Skeletal muscle tissue (tissue), 4 donors: Measurements from ENCODE around the gene CPLX1. TPM values are rescaled to one million over a fixed set of nuclear protein-coding genes. Genes with fewer than 3 reads are reported as not detected.

Experiments
- H3K27ac ChIP-seq: one replicate; pipeline ENCODE4 v1.7.0; 2013; ENCODE audit warnings: mild to moderate bottlenecking, low read depth, low read length, inconsistent platforms
- H3K27me3 ChIP-seq, 3 donors: one replicate each; pipeline ENCODE4 v1.7.0; 2013; ENCODE audit warnings: low read length in 3 of 3; ENCODE audit not compliant: control insufficient read depth in 3 of 3, insufficient read depth in 3 of 3
- H3K36me3 ChIP-seq, 3 donors: one replicate each; pipeline ENCODE4 v1.7.0; 2013; ENCODE audit warnings: low read length in 3 of 3; ENCODE audit not compliant: control insufficient read depth in 3 of 3, insufficient read depth in 3 of 3
- H3K4me1 ChIP-seq, 3 donors: one replicate each; pipeline ENCODE4 v1.7.0; 2013; ENCODE audit warnings: low read length in 3 of 3, mild to moderate bottlenecking in 3 of 3; ENCODE audit not compliant: control insufficient read depth in 3 of 3, insufficient read depth in 3 of 3
- H3K4me3 ChIP-seq, 3 donors: one replicate each; pipeline ENCODE4 v1.7.0; 2013; ENCODE audit warnings: low read length in 3 of 3
- H3K9ac ChIP-seq, 3 donors: one replicate each; pipeline ENCODE4 v1.7.0; 2013; ENCODE audit warnings: low read length in 3 of 3, mild to moderate bottlenecking in 3 of 3, moderate library complexity in 2 of 3, low read depth in 1 of 3
- H3K9me3 ChIP-seq, 3 donors: one replicate each; pipeline ENCODE4 v1.7.0; 2013; ENCODE audit warnings: low read length in 3 of 3; ENCODE audit not compliant: control insufficient read depth in 3 of 3
- total RNA-seq: library from RNA; depleted of rRNA; stranded (reverse); fragments of >200 nt; gene quantifications from one replicate; pipeline ENCODE4 v1.2.3, GENCODE V29; 2014
- donor health status: Osteomylitis.

CPLX1 gene
- total RNA-seq, 1 donor from 2014 or later: not detected

DNA sequence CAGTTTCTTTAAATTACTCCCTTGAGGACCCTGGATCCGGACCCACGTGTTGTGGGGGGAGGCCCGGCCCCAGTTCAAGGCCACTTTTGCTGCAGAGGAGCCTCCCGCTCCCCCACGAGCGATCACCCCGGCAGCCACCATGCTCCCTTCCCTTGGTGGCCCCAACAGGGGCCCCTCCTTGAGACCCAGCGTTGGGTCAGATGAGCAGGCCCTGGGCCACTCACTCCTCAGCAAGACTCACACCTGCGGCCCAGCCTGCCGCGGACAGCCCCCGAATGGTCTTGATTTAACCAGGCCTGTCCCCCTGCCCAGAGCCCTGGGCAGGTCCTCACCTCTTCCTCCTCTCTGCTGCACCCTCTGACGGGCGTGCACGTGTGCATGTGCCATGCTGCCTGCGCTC, 4.3 kb downstream of the CPLX1 start:
- peaks cover 70 to 78% (median 75%) of the 10 kb centered on the region in 3 donors for H3K27me3 ChIP-seq
- no peak overlapping the region for H3K9ac ChIP-seq
- no peak overlapping the region for H3K27ac ChIP-seq
- H3K36me3 ChIP-seq: no peaks in the 10 kb centered on the region
- peaks cover 0 to 3% (median 2%) of the 10 kb centered on the region in 3 donors for H3K9me3 ChIP-seq
- no peak overlapping the region for H3K4me3 ChIP-seq
- no peaks in the 10 kb centered on the region for H3K4me1 ChIP-seq

DNA sequence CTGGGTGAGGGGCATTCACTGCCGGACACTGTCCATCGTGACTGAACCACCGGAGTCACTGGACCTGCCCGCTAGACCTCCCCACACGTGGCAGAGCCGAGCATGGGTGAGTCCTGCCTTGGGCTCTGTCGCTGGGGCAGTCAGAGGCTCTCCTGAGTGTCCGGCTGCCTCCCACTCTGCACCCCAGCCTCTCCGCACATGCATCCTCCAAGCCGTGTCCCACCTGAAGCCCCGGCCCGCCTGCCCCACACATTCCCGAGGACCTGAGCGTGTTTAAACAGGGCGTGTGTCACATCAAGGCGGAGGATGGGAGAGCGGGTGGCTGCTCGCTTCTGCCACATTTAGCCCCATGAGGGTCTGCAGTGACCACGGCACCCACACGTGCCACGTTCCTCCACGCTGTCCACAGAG, 4.7 kb downstream of the CPLX1 start:
- no peak overlapping the region for H3K4me3 ChIP-seq
- H3K9ac ChIP-seq: no peak overlapping the region
- H3K9me3 ChIP-seq: peaks cover 0 to 3% (median 2%) of the 10 kb centered on the region in 3 donors
- H3K36me3 ChIP-seq: no peaks in the 10 kb centered on the region
- no peak overlapping the region for H3K27ac ChIP-seq
- peaks cover 70 to 78% (median 74%) of the 10 kb centered on the region in 3 donors for H3K27me3 ChIP-seq
- H3K4me1 ChIP-seq: no peaks in the 10 kb centered on the region

DNA sequence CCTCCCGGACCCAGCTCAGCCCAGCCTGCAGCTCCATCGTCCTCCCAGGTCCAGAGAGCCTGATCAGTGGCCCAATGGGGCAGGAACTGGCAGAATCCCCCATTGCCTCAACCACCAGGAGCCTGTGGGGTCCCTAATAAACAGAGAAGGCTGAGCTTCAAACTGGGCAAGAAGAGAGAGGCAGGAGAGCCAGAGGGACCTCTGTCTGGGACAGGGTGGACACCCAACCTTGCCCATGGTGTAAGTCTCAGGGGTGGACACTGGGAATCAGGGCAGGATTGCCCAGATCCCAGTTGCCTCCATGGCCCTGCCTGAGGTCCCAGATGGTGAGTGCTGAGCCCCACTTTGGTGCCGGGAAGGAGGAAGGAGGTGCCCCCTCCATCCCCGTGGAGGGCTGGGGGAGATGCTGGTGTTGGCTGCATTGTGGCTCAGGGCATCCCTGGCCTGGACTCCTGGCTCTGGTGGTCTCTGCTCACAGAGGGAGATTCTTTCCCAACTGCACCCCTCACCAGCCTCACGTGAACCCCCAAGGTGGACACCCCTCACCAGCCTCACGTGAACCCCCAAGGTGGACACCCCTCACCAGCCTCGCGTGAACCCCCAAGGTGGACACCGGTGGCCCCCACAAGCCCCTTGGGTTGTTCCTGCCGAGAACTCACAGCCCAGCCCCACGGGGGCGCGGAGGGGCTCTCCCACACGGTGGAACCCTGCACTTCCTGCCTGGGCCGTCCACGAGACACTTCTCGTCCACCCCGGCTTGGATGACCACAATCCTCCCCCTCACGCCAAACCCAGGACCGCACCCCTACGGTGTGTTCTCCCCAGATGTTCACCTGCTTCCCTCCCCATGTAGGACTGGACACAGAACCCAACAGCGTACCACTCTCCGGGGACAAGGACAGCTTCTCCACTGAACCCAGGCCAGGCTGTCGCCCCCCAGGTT, 5.4 kb downstream of the CPLX1 start:
- Histone ChIP-seq H3K27me3 (peaks cover 72 to 79% (median 76%) of the 10 kb centered on the region in 3 donors), H3K36me3 (no peaks in the 10 kb centered on the region), H3K4me3 (no peak overlapping the region), H3K27ac (no peak overlapping the region), H3K4me1 (no peaks in the 10 kb centered on the region), H3K9me3 (peaks cover 0 to 3% (median 2%) of the 10 kb centered on the region in 3 donors), H3K9ac (no peak overlapping the region)

DNA sequence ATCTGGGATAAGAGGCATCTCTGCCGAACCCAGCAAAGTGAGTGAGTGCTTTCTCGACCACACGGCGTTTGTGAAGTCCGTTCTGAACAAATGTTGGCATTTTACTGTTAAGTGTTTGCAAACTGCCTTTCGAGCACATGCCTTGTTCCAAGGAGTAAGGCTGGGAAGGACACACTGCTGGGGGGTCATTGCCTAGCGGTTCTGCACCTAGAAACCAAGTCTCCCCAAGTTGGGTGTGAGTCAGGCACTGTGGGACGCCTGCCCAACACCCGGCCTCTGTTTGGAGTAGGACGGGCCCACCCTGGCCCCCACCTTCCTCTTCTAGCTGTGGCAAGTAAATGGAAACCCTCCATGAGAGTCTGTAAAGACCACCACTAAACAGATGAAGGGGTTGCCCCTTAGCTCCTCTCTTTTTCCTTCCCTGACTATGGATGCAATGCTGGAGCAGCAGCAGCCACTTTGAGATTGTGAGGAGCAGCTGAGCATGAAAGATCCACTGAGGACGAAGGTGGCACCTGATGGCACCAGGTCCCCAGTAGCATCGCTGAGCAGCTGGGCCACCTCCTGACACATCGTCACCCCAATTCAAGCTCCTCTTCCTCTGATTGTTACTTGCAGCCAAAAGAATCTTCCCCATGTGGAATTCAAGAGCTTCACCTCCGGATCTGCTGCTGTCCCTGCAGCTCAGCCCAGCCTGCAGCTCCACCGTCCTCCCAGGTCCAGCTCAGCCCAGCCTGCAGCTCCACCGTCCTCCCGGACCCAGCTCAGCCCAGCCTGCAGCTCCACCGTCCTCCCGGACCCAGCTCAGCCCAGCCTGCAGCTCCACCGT, 6.3 kb downstream of the CPLX1 start:
- no peak overlapping the region for H3K4me3 ChIP-seq
- no peaks in the 10 kb centered on the region for H3K4me1 ChIP-seq
- H3K9ac ChIP-seq: no peak overlapping the region
- H3K36me3 ChIP-seq: no peaks in the 10 kb centered on the region
- H3K27ac ChIP-seq: no peak overlapping the region
- peaks cover 72 to 76% (median 72%) of the 10 kb centered on the region in 3 donors for H3K27me3 ChIP-seq
- peaks cover 0 to 3% (median 2%) of the 10 kb centered on the region in 3 donors for H3K9me3 ChIP-seq

GRCh38 chr4:818106-818921, 7.6 kb downstream of the CPLX1 start:
- H3K27ac ChIP-seq: no peak overlapping the region
- no peak overlapping the region for H3K4me3 ChIP-seq
- no peak overlapping the region for H3K9ac ChIP-seq
- no peaks in the 10 kb centered on the region for H3K4me1 ChIP-seq
- H3K36me3 ChIP-seq: no peaks in the 10 kb centered on the region
- peaks cover 66 to 76% (median 67%) of the 10 kb centered on the region in 3 donors for H3K27me3 ChIP-seq
- H3K9me3 ChIP-seq: peaks cover 0 to 3% (median 2%) of the 10 kb centered on the region in 3 donors

DNA sequence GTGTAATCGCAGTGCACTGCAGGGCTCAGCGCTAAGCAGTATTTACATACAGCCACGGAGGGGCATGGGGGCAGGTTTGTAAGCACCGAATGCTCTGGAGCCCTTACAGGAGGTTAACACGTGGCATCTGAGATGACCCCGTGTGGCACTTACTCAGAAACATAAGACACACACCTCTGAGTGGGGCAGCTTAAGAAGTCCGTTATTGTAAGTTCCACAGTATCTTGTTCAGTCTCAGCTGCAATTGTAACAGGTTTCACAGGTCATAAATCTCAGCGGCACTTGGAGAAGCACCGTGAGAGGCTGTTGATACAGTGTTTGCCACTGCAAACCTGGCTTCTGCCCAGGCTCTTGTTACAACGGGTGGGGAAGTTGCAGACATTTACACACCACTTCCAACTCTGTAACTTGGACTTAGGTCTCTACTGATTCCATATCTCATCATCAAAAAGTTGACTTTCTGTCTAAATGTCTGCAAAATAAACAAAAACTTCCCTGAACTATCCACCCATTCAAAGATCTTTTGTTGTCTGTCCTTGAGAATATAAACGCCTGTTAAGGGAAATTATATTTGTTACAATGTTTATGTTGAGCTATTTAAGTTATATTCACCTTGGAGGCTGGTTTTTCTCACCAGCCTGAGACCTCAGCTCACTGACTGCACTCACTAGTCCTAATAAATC, 10.3 kb downstream of the CPLX1 start:
- Histone ChIP-seq H3K4me3 (no peak overlapping the region), H3K4me1 (no peaks in the 10 kb centered on the region), H3K36me3 (no peaks in the 10 kb centered on the region), H3K27ac (no peak overlapping the region), H3K27me3 (peaks cover 56 to 70% (median 56%) of the 10 kb centered on the region in 3 donors), H3K9me3 (peaks cover 0 to 3% (median 2%) of the 10 kb centered on the region in 3 donors), H3K9ac (no peak overlapping the region)

DNA sequence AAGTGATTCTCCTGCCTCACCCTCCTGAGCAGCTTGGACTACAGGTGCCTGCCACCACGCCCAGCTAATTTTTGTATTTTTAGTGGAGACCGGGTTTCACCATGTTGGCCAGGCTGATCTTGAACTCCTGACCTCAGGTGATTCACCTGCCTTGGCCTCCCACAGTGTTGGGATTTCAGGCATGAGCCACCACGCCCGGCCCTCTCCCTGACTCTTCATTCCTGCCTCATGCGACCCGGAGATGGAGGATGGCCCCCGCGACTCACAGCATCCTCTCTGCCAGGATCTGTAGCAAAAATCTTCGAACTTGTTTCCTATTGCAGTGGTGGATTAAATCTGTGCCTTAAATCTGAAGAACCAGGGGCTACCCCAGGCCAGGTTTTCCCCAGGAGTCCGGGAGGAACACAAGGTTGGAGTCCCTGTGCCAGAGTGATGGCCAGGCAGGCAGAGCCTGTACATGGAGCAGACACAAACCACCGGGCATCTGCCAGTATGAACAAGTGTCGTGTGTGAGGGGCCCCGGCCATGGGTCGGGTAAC, 11.5 kb downstream of the CPLX1 start:
- H3K27ac ChIP-seq: no peak overlapping the region
- H3K9ac ChIP-seq: no peak overlapping the region
- peaks cover 46 to 58% (median 46%) of the 10 kb centered on the region in 3 donors for H3K27me3 ChIP-seq
- no peaks in the 10 kb centered on the region for H3K9me3 ChIP-seq
- no peaks in the 10 kb centered on the region for H3K4me1 ChIP-seq
- no peak overlapping the region for H3K4me3 ChIP-seq
- H3K36me3 ChIP-seq: no peaks in the 10 kb centered on the region

GRCh38 chr4:813900-814299, 12.0 kb downstream of the CPLX1 start:
- H3K27me3 ChIP-seq: peaks cover 41 to 54% (median 44%) of the 10 kb centered on the region in 3 donors
- no peak overlapping the region for H3K9ac ChIP-seq
- H3K36me3 ChIP-seq: no peaks in the 10 kb centered on the region
- H3K4me3 ChIP-seq: no peak overlapping the region
- H3K4me1 ChIP-seq: no peaks in the 10 kb centered on the region
- H3K27ac ChIP-seq: no peak overlapping the region
- H3K9me3 ChIP-seq: no peaks in the 10 kb centered on the region
